Measurements from ENCODE around the gene TBC1D14.

Gene TBC1D14

GRCh38 chr4:7021355-7021754, 111.7 kb downstream of the TBC1D14 start:
- no peak for DNase-seq
- no peaks in the 10 kb centered on the region for H3K9me3 Mint-ChIP-seq
- H3K36me3 Mint-ChIP-seq (ENCODE audit: low read depth): peaks cover 16% of the 10 kb centered on the region
- H3K27me3 Mint-ChIP-seq: no peaks in the 10 kb centered on the region
- no peak for ATAC-seq
- no peak overlapping the region for H3K4me3 Mint-ChIP-seq
- no peaks in the 10 kb centered on the region for H3K4me1 Mint-ChIP-seq
- H3K27ac Mint-ChIP-seq: no peak overlapping the region

- H3K4me1 Mint-ChIP-seq: no peaks in the 10 kb centered on the region
- H3K36me3 Mint-ChIP-seq (ENCODE audit: low read depth): peaks cover 15% of the 10 kb centered on the region
- H3K27ac Mint-ChIP-seq: no peak overlapping the region
- ATAC-seq (no peak), DNase-seq (no peak)
- H3K27me3 Mint-ChIP-seq: no peaks in the 10 kb centered on the region
- no peaks in the 10 kb centered on the region for H3K9me3 Mint-ChIP-seq
- H3K4me3 Mint-ChIP-seq: no peak overlapping the region
Observed at GRCh38 chr4:7021930-7022664, 112.5 kb downstream of the TBC1D14 start.

GRCh38 chr4:7023486-7023885, 113.9 kb downstream of the TBC1D14 start:
- H3K27ac Mint-ChIP-seq: no peak overlapping the region
- H3K36me3 Mint-ChIP-seq (ENCODE audit: low read depth): peaks cover 24% of the 10 kb centered on the region
- DNase-seq (no peak), ATAC-seq (no peak)
- no peaks in the 10 kb centered on the region for H3K4me1 Mint-ChIP-seq
- no peaks in the 10 kb centered on the region for H3K9me3 Mint-ChIP-seq
- no peaks in the 10 kb centered on the region for H3K27me3 Mint-ChIP-seq
- no peak overlapping the region for H3K4me3 Mint-ChIP-seq

- no peaks in the 10 kb centered on the region for H3K4me1 Mint-ChIP-seq
- no peak overlapping the region for H3K27ac Mint-ChIP-seq
- no peaks in the 10 kb centered on the region for H3K9me3 Mint-ChIP-seq
- H3K4me3 Mint-ChIP-seq: no peak overlapping the region
- H3K27me3 Mint-ChIP-seq: no peaks in the 10 kb centered on the region
- no peak for DNase-seq
- no peak for ATAC-seq
- H3K36me3 Mint-ChIP-seq (ENCODE audit: low read depth): peaks cover 24% of the 10 kb centered on the region
Observed at GRCh38 chr4:7023901-7024300, 114.3 kb downstream of the TBC1D14 start.

GRCh38 chr4:7024336-7024890, 114.8 kb downstream of the TBC1D14 start:
- Mint-ChIP-seq H3K9me3 (no peaks in the 10 kb centered on the region), H3K4me3 (no peak overlapping the region), H3K36me3 (ENCODE audit: low read depth) (peaks cover 27% of the 10 kb centered on the region), H3K27me3 (no peaks in the 10 kb centered on the region), H3K4me1 (no peaks in the 10 kb centered on the region), H3K27ac (no peak overlapping the region)
- ATAC-seq (no peak), DNase-seq (no peak)

GRCh38 chr4:7025040-7025602, 115.5 kb downstream of the TBC1D14 start:
- ATAC-seq (no peak), DNase-seq (no peak)
- no peaks in the 10 kb centered on the region for H3K9me3 Mint-ChIP-seq
- no peak overlapping the region for H3K4me3 Mint-ChIP-seq
- H3K36me3 Mint-ChIP-seq (ENCODE audit: low read depth): peaks cover 30% of the 10 kb centered on the region
- no peaks in the 10 kb centered on the region for H3K4me1 Mint-ChIP-seq
- no peaks in the 10 kb centered on the region for H3K27me3 Mint-ChIP-seq
- H3K27ac Mint-ChIP-seq: no peak overlapping the region

- Mint-ChIP-seq H3K27ac (no peak overlapping the region), H3K36me3 (ENCODE audit: low read depth) (peaks cover 31% of the 10 kb centered on the region), H3K27me3 (no peaks in the 10 kb centered on the region), H3K4me1 (no peaks in the 10 kb centered on the region), H3K9me3 (no peaks in the 10 kb centered on the region), H3K4me3 (no peak overlapping the region)
- no peak for ATAC-seq
- DNase-seq: no peak
Observed at GRCh38 chr4:7026107-7026506, 116.5 kb downstream of the TBC1D14 start.

GRCh38 chr4:7027284-7027683, 117.7 kb downstream of the TBC1D14 start:
- Mint-ChIP-seq H3K9me3 (no peaks in the 10 kb centered on the region), H3K27me3 (no peaks in the 10 kb centered on the region), H3K27ac (no peak overlapping the region), H3K4me3 (no peak overlapping the region), H3K4me1 (no peaks in the 10 kb centered on the region), H3K36me3 (ENCODE audit: low read depth) (peaks cover 28% of the 10 kb centered on the region)
- DNase-seq (no peak), ATAC-seq (no peak)

- no peaks in the 10 kb centered on the region for H3K4me1 Mint-ChIP-seq
- ATAC-seq: no peak
- no peak overlapping the region for H3K4me3 Mint-ChIP-seq
- DNase-seq: no peak
- H3K9me3 Mint-ChIP-seq: no peaks in the 10 kb centered on the region
- H3K36me3 Mint-ChIP-seq (ENCODE audit: low read depth): peaks cover 26% of the 10 kb centered on the region
- no peaks in the 10 kb centered on the region for H3K27me3 Mint-ChIP-seq
- peak overlapping the region; percentile 25 for H3K27ac Mint-ChIP-seq
Observed at GRCh38 chr4:7027913-7028312, 118.3 kb downstream of the TBC1D14 start.

GRCh38 chr4:7029212-7029611, 119.6 kb downstream of the TBC1D14 start:
- no peak for ATAC-seq
- Mint-ChIP-seq H3K4me1 (no peaks in the 10 kb centered on the region), H3K9me3 (no peaks in the 10 kb centered on the region), H3K27ac (no peak overlapping the region), H3K36me3 (ENCODE audit: low read depth) (peaks cover 22% of the 10 kb centered on the region), H3K27me3 (no peaks in the 10 kb centered on the region), H3K4me3 (no peak overlapping the region)
- no peak for DNase-seq

- H3K36me3 Mint-ChIP-seq (ENCODE audit: low read depth): peaks cover 22% of the 10 kb centered on the region
- H3K9me3 Mint-ChIP-seq: no peaks in the 10 kb centered on the region
- no peak overlapping the region for H3K4me3 Mint-ChIP-seq
- ATAC-seq: no peak
- H3K4me1 Mint-ChIP-seq: no peaks in the 10 kb centered on the region
- no peak overlapping the region for H3K27ac Mint-ChIP-seq
- H3K27me3 Mint-ChIP-seq: no peaks in the 10 kb centered on the region
- DNase-seq: no peak
Observed at GRCh38 chr4:7029921-7030320, 120.3 kb downstream of the TBC1D14 start.

GRCh38 chr4:7030856-7031255, 121.2 kb downstream of the TBC1D14 start:
- DNase-seq (no peak), ATAC-seq (no peak)
- Mint-ChIP-seq H3K4me1 (no peaks in the 10 kb centered on the region), H3K27ac (no peak overlapping the region), H3K9me3 (no peaks in the 10 kb centered on the region), H3K4me3 (no peak overlapping the region), H3K27me3 (no peaks in the 10 kb centered on the region), H3K36me3 (ENCODE audit: low read depth) (peaks cover 22% of the 10 kb centered on the region)

- ATAC-seq: no peak
- Mint-ChIP-seq H3K27ac (no peak overlapping the region), H3K27me3 (no peaks in the 10 kb centered on the region), H3K4me3 (no peak overlapping the region), H3K4me1 (peaks cover 3% of the 10 kb centered on the region), H3K36me3 (ENCODE audit: low read depth) (peaks cover 18% of the 10 kb centered on the region), H3K9me3 (no peaks in the 10 kb centered on the region)
- DNase-seq: no peak
Observed at GRCh38 chr4:7031558-7032449, 122.2 kb downstream of the TBC1D14 start.

- Mint-ChIP-seq H3K27me3 (no peaks in the 10 kb centered on the region), H3K9me3 (no peaks in the 10 kb centered on the region), H3K4me3 (no peak overlapping the region), H3K4me1 (peaks cover 3% of the 10 kb centered on the region), H3K27ac (no peak overlapping the region), H3K36me3 (ENCODE audit: low read depth) (peaks cover 13% of the 10 kb centered on the region)
- DNase-seq (no peak), ATAC-seq (no peak)
Observed at GRCh38 chr4:7032596-7032995, 123.0 kb downstream of the TBC1D14 start.

Data from activated naive CD8-positive, alpha-beta T cell treated with anti-CD3 and anti-CD28 coated beads, Interleukin-2, amount 50 U/mL, for 24 hours (primary cell).